K562 (cell line): Measurements from ENCODE around the gene CELSR2. TPM values are rescaled to one million over a fixed set of nuclear protein-coding genes. Genes with fewer than 3 reads are reported as not detected.

ENCODE experiments used
- ATAC-seq: fragments of 200-7000 bp; cut with Tn5 transposase; 3 replicates; pipeline ENCODE4 v1.9.1; 2020; ENCODE audit warnings: moderate library complexity
- BruUV-seq: library from RNA; stranded (reverse); fragments of 400-500 nt; replicated peaks from 2 replicates; lab custom pipeline; 2021; lab: Mats Ljungman, UMichigan
- CTCF ChIA-PET: fragments of 300-600 bp; formaldehyde crosslinking; extraction: SDS; loops from one replicate; lab custom pipeline; 2021; ENCODE audit warnings: low intra/inter-chr PET ratio; lab: Yijun Ruan, JAX
- POLR2A ChIA-PET: fragments of 300-600, 350-650 bp; sonication (Branson Sonifier 250); formaldehyde crosslinking; extraction: SDS; loops from one replicate; lab custom pipeline; 2021; ENCODE audit warnings: antibody characterized with exemption, inconsistent platforms; lab: Yijun Ruan, JAX
- DNase-seq, 4 experiments: peaks; one replicate each; pipeline versions ENCODE4 v3.0.0 to v3.0.0-alpha.2; 2011 to 2018; ENCODE audit warnings: low spot score in 3 of 4, mixed read lengths in 3 of 4; ENCODE audit errors: extremely low read depth in 1 of 4
- FAIRE-seq: peaks from 2 replicates; lab custom pipeline; 2011; peaks lifted over from hg19 to GRCh38; lab: Jason Lieb, UNC
- H2AFZ ChIP-seq: 2 replicates; pipeline ENCODE4 v1.6.0; 2011; ENCODE audit warnings: low read depth, low read length, control low read depth, inconsistent platforms
- H3K27ac ChIP-seq: fragments of 200-600 bp; 3 replicates; pipeline ENCODE4 v1.8.0; 2011; ENCODE audit warnings: low read depth, mild to moderate bottlenecking, control low read depth, inconsistent platforms, low read length, moderate library complexity, mixed read lengths; ENCODE audit errors: extremely low read depth
- H3K27me3 ChIP-seq, 2 experiments: fragments of 300-600 bp in 1 of 2; 2 replicates in 1 of 2; 3 replicates in 1 of 2; pipeline versions ENCODE4 v1.6.0 to v1.8.0; 2011; ENCODE audit warnings: inconsistent platforms in 2 of 2, low read length in 2 of 2, mild to moderate bottlenecking in 1 of 2, mixed read lengths in 1 of 2, moderate library complexity in 1 of 2; ENCODE audit not compliant: control insufficient read depth in 2 of 2, insufficient read depth in 2 of 2
- H3K36me3 ChIP-seq: fragments of 300-600 bp; 3 replicates; pipeline ENCODE4 v1.8.0; 2011; ENCODE audit warnings: mild to moderate bottlenecking, low read length, inconsistent platforms; ENCODE audit not compliant: control insufficient read depth, insufficient read depth
- H3K4me1 ChIP-seq, 2 experiments: fragments of 200-600 bp in 1 of 2; replicated peaks in 1 of 2; 2 replicates in 1 of 2; 3 replicates in 1 of 2; pipeline versions ENCODE4 v1.5.1 to v1.8.0; 2011; ENCODE audit warnings: inconsistent platforms in 2 of 2, low read length in 2 of 2, mild to moderate bottlenecking in 1 of 2, mixed read lengths in 1 of 2, moderate library complexity in 1 of 2; ENCODE audit not compliant: control insufficient read depth in 2 of 2, insufficient read depth in 2 of 2
- H3K4me2 ChIP-seq: 2 replicates; pipeline ENCODE4 v1.6.1; 2011; ENCODE audit warnings: low read length, control low read depth, inconsistent platforms, mixed read lengths; ENCODE audit not compliant: insufficient read depth
- H3K4me3 ChIP-seq: fragments of 200-600 bp; sonication (generic), shearing (Covaris generic); 2 replicates; pipeline ENCODE4 v1.5.1; 2016; ENCODE audit warnings: control low read depth, inconsistent platforms
- H3K79me2 ChIP-seq: fragments of 200-600 bp; 3 replicates; pipeline ENCODE4 v1.8.0; 2011; ENCODE audit warnings: low read length, inconsistent platforms; ENCODE audit not compliant: control insufficient read depth, insufficient read depth
- H3K9ac ChIP-seq, 2 experiments: 2 replicates each; pipeline versions ENCODE4 v1.6.0 to v1.6.1; 2011; ENCODE audit warnings: low read depth in 2 of 2, low read length in 2 of 2, control low read depth in 1 of 2, inconsistent platforms in 1 of 2, mild to moderate bottlenecking in 1 of 2, mixed read lengths in 1 of 2; ENCODE audit not compliant: insufficient read depth in 1 of 2
- H3K9me1 ChIP-seq: one replicate; pipeline ENCODE4 v1.6.0; 2011; ENCODE audit warnings: inconsistent platforms, mild to moderate bottlenecking, low read length, moderate library complexity; ENCODE audit not compliant: control insufficient read depth, insufficient read depth
- H3K9me3 ChIP-seq: replicated peaks from 2 replicates; pipeline ENCODE4 v1.5.1; 2011; ENCODE audit warnings: low read depth, low read length, inconsistent platforms; ENCODE audit not compliant: control insufficient read depth, insufficient read depth
- H4K20me1 ChIP-seq: replicated peaks from 2 replicates; pipeline ENCODE4 v1.6.1; 2011; ENCODE audit warnings: low read length, inconsistent platforms, mixed read lengths; ENCODE audit not compliant: control insufficient read depth, insufficient read depth
- E2F3 ChIP-seq: fragments of 250-450 bp; sonication (Bioruptor Pico); IDR thresholded peaks from 2 replicates; pipeline ENCODE4 v1.4.0; 2020; ENCODE audit warnings: mild to moderate bottlenecking
- MXD1 ChIP-seq: fragments of 250-450 bp; sonication (Bioruptor Pico); IDR thresholded peaks from 2 replicates; pipeline ENCODE4 v1.8.0; 2021; ENCODE audit warnings: borderline replicate concordance, mild to moderate bottlenecking, moderate library complexity; ENCODE audit not compliant: poor library complexity, severe bottlenecking
- U2AF2 ChIP-seq: fragments of 200-400 bp; formaldehyde crosslinking; optimal IDR thresholded peaks from 2 replicates; pipeline ENCODE3; 2017; ENCODE audit warnings: low read depth, mild to moderate bottlenecking, low read length
- YBX1 ChIP-seq: fragments of 450-650 bp; IDR thresholded peaks from 2 replicates; pipeline ENCODE4 v1.7.1; 2016; ENCODE audit warnings: mild to moderate bottlenecking
- ZNF274 ChIP-seq: IDR thresholded peaks from 2 replicates; pipeline ENCODE4 v1.6.1; 2011; ENCODE audit warnings: low read depth, mild to moderate bottlenecking, low read length, moderate library complexity, borderline replicate concordance
- WGBS: fragments of 100-300 bp; shearing (Covaris generic); methylation state at CpG from one replicate; pipeline ENCODE4 v1.1.6; 2016; ENCODE audit warnings: low coverage, mixed read lengths; ENCODE audit not compliant: insufficient coverage; ENCODE audit errors: missing lambda C conversion rate; 5-methylcytosine and 5-hydroxymethylcytosine counted together
- in situ Hi-C: fragments of 300-500 bp; cut with MboI; formaldehyde crosslinking; loops from 4 replicates; pipeline ENCODE4 v1.15.0; 2018; ENCODE audit warnings: inconsistent platforms, mixed read lengths
- intact Hi-C: fragments of 100-400 bp; cut with micrococcal nuclease; formaldehyde crosslinking; loops from 2 replicates; pipeline ENCODE4 v1.14.2; 2022
- polyA plus RNA-seq, 8 experiments: library from polyadenylated mRNA; depleted of rRNA in 4 of 8; stranded (reverse) in 5 of 8; unstranded in 3 of 8; fragments of >200 nt; fragmentation: Nextera tagmentation in 2 of 8; fragmentation: Illumina TruSeq in 1 of 8; extraction: Ambion mirVana in 2 of 8; extraction: Trizol in 1 of 8; gene quantifications; 2 replicates each; pipeline versions ENCODE4 v1.2.1 to v1.2.3, GENCODE V29; 2011 to 2014; ENCODE audit warnings: inconsistent platforms in 1 of 8, missing spikeins in 1 of 8
- total RNA-seq, 7 experiments: library from RNA; depleted of rRNA in 6 of 7; stranded (reverse); fragments of >200 nt in 6 of 7; fragmentation: Illumina TruSeq in 2 of 7; extraction: Trizol in 2 of 7; gene quantifications; 2 replicates each; pipeline versions ENCODE4 v1.2.1 to v1.2.3, GENCODE V29; 2011 to 2021; ENCODE audit warnings: low replicate concordance in 1 of 7
- TF ChIP-seq, protein P1 (sequence below), 2 experiments: fragments of 450-650 bp in 1 of 2; sonication (generic) in 1 of 2; formaldehyde crosslinking; conservative IDR thresholded peaks; 2 replicates each; pipeline versions ENCODE4 v1.4.0 to v1.8.1; 2020 to 2022; ENCODE audit warnings: mild to moderate bottlenecking in 1 of 2, missing genetic modification reagents in 1 of 2

The CELSR2 gene
- total and polyA plus RNA-seq, 9 of the 15 experiments (the other 6 are each of a cell fraction or from before 2014, with no cell fraction given), result 0.31 to 21.9 (median 4.2) TPM

- ChIA-PET CTCF (no interaction called here), POLR2A (interaction anchor here (0.8 to 1.3 kb wide), 3 partner anchors 12 to 45 kb away, joined by 3 to 4 read pairs (median 3); no protein-coding TSS in a partner anchor)
- FAIRE-seq (no peak), DNase-seq (no peak), ATAC-seq (no peak)
- H3K4me2 ChIP-seq, result no peak overlapping the region
- H4K20me1 ChIP-seq, result no peaks in the 10 kb centered on the region
- no peaks in the 10 kb centered on the region for H3K27me3 ChIP-seq
- WGBS, result 16% methylated on average over 2 of the region's 2 CpGs
- no peak overlapping the region for H3K27ac ChIP-seq
- no peaks in the 10 kb centered on the region for H3K9me1 ChIP-seq
- H3K4me3 ChIP-seq, result no peak overlapping the region
- BruUV-seq, result no TSS peak
- no peak overlapping the region for H3K9ac ChIP-seq
- peaks cover 7 to 26% of the 10 kb centered on the region in 2 experiments; a peak in 4 of 5 replicates for H3K4me1 ChIP-seq
- H2AFZ ChIP-seq, result no peak overlapping the region
- in situ Hi-C loops (no loop called here), intact Hi-C loops (no loop called here)
- no peaks in the 10 kb centered on the region for H3K36me3 ChIP-seq
- no peaks in the 10 kb centered on the region for H3K9me3 ChIP-seq
- TF ChIP-seq, protein P1, sequence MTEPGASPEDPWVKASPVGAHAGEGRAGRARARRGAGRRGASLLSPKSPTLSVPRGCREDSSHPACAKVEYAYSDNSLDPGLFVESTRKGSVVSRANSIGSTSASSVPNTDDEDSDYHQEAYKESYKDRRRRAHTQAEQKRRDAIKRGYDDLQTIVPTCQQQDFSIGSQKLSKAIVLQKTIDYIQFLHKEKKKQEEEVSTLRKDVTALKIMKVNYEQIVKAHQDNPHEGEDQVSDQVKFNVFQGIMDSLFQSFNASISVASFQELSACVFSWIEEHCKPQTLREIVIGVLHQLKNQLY (CRISPR knock-in tag; conservative IDR thresholded peaks at IDR 0.05), result no peak
- TF ChIP-seq U2AF2, result no peak
- TF ChIP-seq E2F3 (CRISPR knock-in tag), result no peak
- no peak for TF ChIP-seq MXD1
- TF ChIP-seq YBX1, result no peak
- TF ChIP-seq ZNF274, result no peak
- no peaks in the 10 kb centered on the region for H3K79me2 ChIP-seq
Observed at GRCh38 chr1:109293026-109293425, 43.7 kb downstream of the CELSR2 start.
